ENCODE measurements around the gene ROCK2.
"Not testable (repeated sequence)": the region's sequence is repeated elsewhere in the genome, so short reads cannot be mapped to it uniquely, and the experiment has no call there.

The ROCK2 gene

GRCh38 chr2:11270891-11271290, 73.5 kb downstream of the ROCK2 start:
- TF ChIP-seq CTCF (IDR thresholded peaks at IDR 0.05; ENCODE audit: borderline replicate concordance, control extremely low read depth, extremely low read depth, insufficient read depth, missing control alignments): no peak
- no peak for DNase-seq (ENCODE audit: low spot score)
- in situ Hi-C loops (cut with MboI; ENCODE audit: low sequenced_read_pairs, unreplicated experiment): no loop called here

DNA sequence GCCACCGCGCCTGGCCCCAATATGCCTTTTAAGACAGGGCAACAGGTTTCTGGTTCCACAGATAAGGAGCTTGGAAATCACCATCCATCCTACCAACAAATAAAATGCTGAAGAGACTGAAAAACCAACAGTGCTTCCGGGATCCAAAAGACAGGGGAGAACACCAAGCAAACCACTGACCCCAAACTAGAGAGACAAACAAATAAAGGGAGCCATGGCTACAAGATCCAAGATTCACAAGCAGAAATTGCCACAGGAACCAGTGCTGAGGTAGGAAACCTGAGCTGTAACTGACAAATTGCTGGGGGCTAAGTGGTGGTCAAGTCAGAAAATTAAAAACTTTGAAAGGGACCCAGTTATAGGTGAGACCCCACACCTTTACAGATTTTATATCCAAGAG, 76.5 kb downstream of the ROCK2 start:
- no peak for DNase-seq (ENCODE audit: low spot score)
- in situ Hi-C loops (cut with MboI; ENCODE audit: low sequenced_read_pairs, unreplicated experiment): no loop called here
- no peak for TF ChIP-seq CTCF (IDR thresholded peaks at IDR 0.05; ENCODE audit: borderline replicate concordance, control extremely low read depth, extremely low read depth, insufficient read depth, missing control alignments)

GRCh38 chr2:11264818-11265217, 79.6 kb downstream of the ROCK2 start:
- no peak for DNase-seq (ENCODE audit: low spot score)
- in situ Hi-C loops (cut with MboI; ENCODE audit: low sequenced_read_pairs, unreplicated experiment): no loop called here
- no peak for TF ChIP-seq CTCF (IDR thresholded peaks at IDR 0.05; ENCODE audit: borderline replicate concordance, control extremely low read depth, extremely low read depth, insufficient read depth, missing control alignments)

- no peak for TF ChIP-seq CTCF (IDR thresholded peaks at IDR 0.05; ENCODE audit: borderline replicate concordance, control extremely low read depth, extremely low read depth, insufficient read depth, missing control alignments)
- in situ Hi-C loops (cut with MboI; ENCODE audit: low sequenced_read_pairs, unreplicated experiment): no loop called here
- no peak for DNase-seq (ENCODE audit: low spot score)
These were observed 80.4 kb downstream of the ROCK2 start for GRCh38 chr2:11264007-11264406.

- no peak for DNase-seq (ENCODE audit: low spot score)
- TF ChIP-seq CTCF (IDR thresholded peaks at IDR 0.05; ENCODE audit: borderline replicate concordance, control extremely low read depth, extremely low read depth, insufficient read depth, missing control alignments): no peak
- in situ Hi-C loops (cut with MboI; ENCODE audit: low sequenced_read_pairs, unreplicated experiment): no loop called here
These were observed 81.3 kb downstream of the ROCK2 start for GRCh38 chr2:11263177-11263576.

DNA sequence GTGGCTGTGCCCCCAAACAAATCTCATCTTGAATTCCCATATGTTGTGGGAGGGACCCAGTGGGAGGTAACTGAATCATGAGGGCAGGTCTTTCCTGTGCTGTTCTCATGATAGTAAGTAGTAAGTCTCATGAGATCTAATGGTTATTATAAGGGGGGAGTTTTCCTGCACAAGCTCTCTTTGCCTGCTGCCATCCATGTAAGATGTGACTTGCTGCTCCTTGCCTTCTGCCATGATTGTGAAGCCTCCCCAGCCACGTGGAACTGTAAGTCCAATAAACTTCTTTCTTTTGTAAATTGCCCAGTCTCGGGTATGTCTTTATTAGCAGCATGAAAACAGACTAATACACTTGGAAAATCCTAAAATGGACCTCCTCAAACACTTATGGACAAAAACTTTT, 82.0 kb downstream of the ROCK2 start:
- DNase-seq (ENCODE audit: low spot score); in situ Hi-C loops (cut with MboI; ENCODE audit: low sequenced_read_pairs, unreplicated experiment): not testable (repeated sequence)

GRCh38 chr2:11261564-11261963, 82.9 kb downstream of the ROCK2 start:
- in situ Hi-C loops (cut with MboI; ENCODE audit: low sequenced_read_pairs, unreplicated experiment); DNase-seq (ENCODE audit: low spot score): not testable (repeated sequence)

- in situ Hi-C loops (cut with MboI; ENCODE audit: low sequenced_read_pairs, unreplicated experiment): no loop called here
- no peak for DNase-seq (ENCODE audit: low spot score)
- TF ChIP-seq CTCF (IDR thresholded peaks at IDR 0.05; ENCODE audit: borderline replicate concordance, control extremely low read depth, extremely low read depth, insufficient read depth, missing control alignments): no peak
These were observed 83.5 kb downstream of the ROCK2 start for GRCh38 chr2:11260979-11261378.

All from GM13976 (cell line).